Transverse colon (tissue), 4 donors: ENCODE results near the gene MYBPC1. TPM values are rescaled to one million over a fixed set of nuclear protein-coding genes. Genes with fewer than 3 reads are reported as not detected.

Experiments used
- DNase-seq: peaks from one replicate; pipeline ENCODE4 v3.0.0-alpha.2; 2019
- H3K27ac ChIP-seq, 4 donors: fragments of 200-600 bp; sonication (generic); 2 replicates each; pipeline ENCODE4 v1.5.1; 2016 to 2018; ENCODE audit warnings: inconsistent platforms in 4 of 4
- H3K27me3 ChIP-seq: fragments of 200-600 bp; sonication (generic); 2 replicates; pipeline ENCODE4 v1.5.1; 2017; ENCODE audit warnings: inconsistent platforms
- H3K36me3 ChIP-seq, 4 donors: fragments of 200-600 bp; sonication (generic); 2 replicates each; pipeline ENCODE4 v1.5.1; 2017 to 2019; ENCODE audit warnings: inconsistent platforms in 4 of 4
- H3K4me1 ChIP-seq, 4 donors: fragments of 200-600 bp; sonication (generic); 2 replicates each; pipeline ENCODE4 v1.5.1; 2017 to 2020; ENCODE audit warnings: inconsistent platforms in 4 of 4
- H3K4me3 ChIP-seq, 4 donors: fragments of 200-600 bp; sonication (generic); 1 replicate in 1 of 4; 2 replicates in 3 of 4; pipeline versions ENCODE4 v1.5.1 to v1.6.1; 2017 to 2019; ENCODE audit warnings: inconsistent platforms in 4 of 4
- H3K9me3 ChIP-seq, 2 donors: fragments of 200-600 bp; sonication (generic); 2 replicates each; pipeline ENCODE4 v1.5.1; 2017 to 2019; ENCODE audit warnings: inconsistent platforms in 2 of 2
- CTCF ChIP-seq, 5 experiments: fragments of 200-600 bp in 3 of 5; fragments of 450-650 bp in 2 of 5; sonication (generic) in 3 of 5; IDR thresholded peaks; 1 replicate in 2 of 5; 2 replicates in 3 of 5; pipeline ENCODE4 v1.5.1; 2016 to 2017; ENCODE audit warnings: antibody characterized with exemption in 5 of 5, inconsistent platforms in 3 of 5, mild to moderate bottlenecking in 2 of 5, moderate library complexity in 1 of 5
- EP300 ChIP-seq: sonication (generic); formaldehyde crosslinking; IDR thresholded peaks from one replicate; pipeline ENCODE4 v1.6.1; 2017; ENCODE audit warnings: antibody characterized with exemption, low read depth
- POLR2A ChIP-seq: fragments of 450-650 bp; IDR thresholded peaks from one replicate; pipeline ENCODE4 v1.6.1; 2016; ENCODE audit warnings: antibody characterized with exemption, mild to moderate bottlenecking, moderate library complexity
- POLR2AphosphoS5 ChIP-seq, 3 donors: sonication (generic); formaldehyde crosslinking; IDR thresholded peaks; one replicate each; pipeline ENCODE4 v1.6.1; 2016; ENCODE audit warnings: antibody characterized with exemption in 3 of 3
- WGBS, 2 donors: methylation state at CpG; one replicate each; pipeline ENCODE4 v1.1.5; 2018; ENCODE audit warnings: low coverage in 1 of 2; 5-methylcytosine and 5-hydroxymethylcytosine counted together
- in situ Hi-C, 4 donors: fragments of 200-750 bp; cut with MboI; loops; one replicate each; pipeline versions ENCODE4 v1.15.0 to v1.15.1; 2017; ENCODE audit warnings: low sequenced_read_pairs in 3 of 4, low pct_ligation_motif_present in 1 of 4, low pct_unique_long_range_greater_than_20kb in 1 of 4
- intact Hi-C: fragments of 100-400 bp; cut with DNase I; formaldehyde crosslinking; loops from one replicate; pipeline ENCODE4 v1.15.1; 2023; ENCODE audit warnings: low total_unique reads
- total RNA-seq, 4 donors: library from RNA; depleted of rRNA; stranded (reverse); fragments of >200 nt; gene quantifications; one replicate each; pipeline ENCODE4 v1.1.0, GENCODE V29; 2016

The MYBPC1 gene
- total RNA-seq, 4 donors from 2014 or later: 151 to 247 (median 182) TPM; not detected in 1

GRCh38 chr12:101612160-101612916, 17.6 kb downstream of the MYBPC1 start:
- no peak for DNase-seq
- H3K27ac ChIP-seq: no peak overlapping the region
- intact Hi-C loops (no loop called here), in situ Hi-C loops (no loop called here)
- H3K4me1 ChIP-seq: peaks cover 3 to 45% (median 34%) of the 10 kb centered on the region in 4 donors
- H3K36me3 ChIP-seq: no peaks in the 10 kb centered on the region
- no peak overlapping the region for H3K4me3 ChIP-seq
- H3K9me3 ChIP-seq: no peaks in the 10 kb centered on the region
- 76 to 80% methylated on average over 7 of the region's 7 CpGs for WGBS, 2 donors
- H3K27me3 ChIP-seq: no peaks in the 10 kb centered on the region
- no peak for TF ChIP-seq POLR2A
- TF ChIP-seq POLR2AphosphoS5 (IDR thresholded peaks at IDR 0.05): no peak
- no peak for TF ChIP-seq CTCF (IDR thresholded peaks at IDR 0.05)
- TF ChIP-seq EP300: no peak

- Histone ChIP-seq H3K9me3 (no peaks in the 10 kb centered on the region), H3K36me3 (no peaks in the 10 kb centered on the region), H3K4me3 (no peak overlapping the region), H3K4me1 (peaks cover 0 to 45% (median 34%) of the 10 kb centered on the region in 4 donors), H3K27me3 (no peaks in the 10 kb centered on the region), H3K27ac (peak overlapping the region; percentile 77 to 83 (median 82))
- WGBS, 2 donors: 10 to 16% methylated on average over 3 to 4 of the region's 4 CpGs
- in situ Hi-C loops: no loop called here
- intact Hi-C loops: no loop called here
- peak in 2 of 3 donors; percentile 63 to 75 for TF ChIP-seq POLR2AphosphoS5 (IDR thresholded peaks at IDR 0.05)
- TF ChIP-seq CTCF (IDR thresholded peaks at IDR 0.05): no peak
- TF ChIP-seq EP300: peak; percentile 19
- no peak for TF ChIP-seq POLR2A
- DNase-seq: no peak
Observed at GRCh38 chr12:101616027-101616494, 21.3 kb downstream of the MYBPC1 start.

- H3K4me3 ChIP-seq: no peak overlapping the region
- WGBS, 2 donors: 70 to 78% methylated on average over 2 of the region's 2 CpGs
- intact Hi-C loops: no loop called here
- no peak for TF ChIP-seq EP300
- no peak for TF ChIP-seq POLR2AphosphoS5 (IDR thresholded peaks at IDR 0.05)
- TF ChIP-seq POLR2A: no peak
- TF ChIP-seq CTCF (IDR thresholded peaks at IDR 0.05): no peak
- peak overlapping the region in 3 of 4 donors; percentile 59 to 72 (median 65) for H3K27ac ChIP-seq
- H3K36me3 ChIP-seq: no peaks in the 10 kb centered on the region
- peaks cover 5% of the 10 kb centered on the region for H3K27me3 ChIP-seq
- in situ Hi-C loops: no loop called here
- peaks cover 0 to 46% (median 34%) of the 10 kb centered on the region in 4 donors for H3K4me1 ChIP-seq
- no peaks in the 10 kb centered on the region for H3K9me3 ChIP-seq
- no peak for DNase-seq
Observed at GRCh38 chr12:101619026-101619786, 24.4 kb downstream of the MYBPC1 start.
